GM18520 (cell line): ENCODE results near the gene RBM33.
"Not testable (repeated sequence)": the region's sequence is repeated elsewhere in the genome, so short reads cannot be mapped to it uniquely, and the experiment has no call there.

ENCODE experiments used
- ATAC-seq: cut with Tn5 transposase; IDR thresholded peaks from one replicate; pipeline ENCODE4 v1.9.1; 2021; ENCODE audit not compliant: unreplicated experiment

The RBM33 gene

GRCh38 chr7:155685791-155686160 lies 41.3 kb downstream of the RBM33 start:
- ATAC-seq = no peak

GRCh38 chr7:155686620-155687324 lies 42.3 kb downstream of the RBM33 start:
- ATAC-seq = not testable (repeated sequence)

- ATAC-seq = not testable (repeated sequence)
Measured at GRCh38 chr7:155688237-155688636, 43.8 kb downstream of the RBM33 start.

GRCh38 chr7:155690655-155691054 lies 46.2 kb downstream of the RBM33 start:
- not testable (repeated sequence) for ATAC-seq

- ATAC-seq = no peak
Measured at GRCh38 chr7:155692317-155692716, 47.9 kb downstream of the RBM33 start.

- no peak for ATAC-seq
Measured at GRCh38 chr7:155693826-155694225, 49.4 kb downstream of the RBM33 start.

- no peak for ATAC-seq
Measured at GRCh38 chr7:155694851-155695250, 50.4 kb downstream of the RBM33 start.

GRCh38 chr7:155696747-155697146 lies 52.3 kb downstream of the RBM33 start:
- no peak for ATAC-seq

- ATAC-seq = no peak
Measured at GRCh38 chr7:155698633-155699032, 54.2 kb downstream of the RBM33 start.

GRCh38 chr7:155699180-155699579 lies 54.7 kb downstream of the RBM33 start:
- no peak for ATAC-seq

GRCh38 chr7:155700847-155701246 lies 56.4 kb downstream of the RBM33 start:
- ATAC-seq = no peak

GRCh38 chr7:155701972-155702544 lies 57.6 kb downstream of the RBM33 start:
- ATAC-seq = no peak

- ATAC-seq = no peak
Measured at GRCh38 chr7:155702616-155703015, 58.2 kb downstream of the RBM33 start.

- no peak for ATAC-seq
Measured at GRCh38 chr7:155705623-155706360, 61.3 kb downstream of the RBM33 start.

- no peak for ATAC-seq
Measured at GRCh38 chr7:155706376-155706775, 61.9 kb downstream of the RBM33 start.

- ATAC-seq = no peak
Measured at GRCh38 chr7:155709453-155709852, 65.0 kb downstream of the RBM33 start.

GRCh38 chr7:155710031-155710430 lies 65.6 kb downstream of the RBM33 start:
- ATAC-seq = no peak

GRCh38 chr7:155710530-155710929 lies 66.1 kb downstream of the RBM33 start:
- ATAC-seq = no peak

- no peak for ATAC-seq
Measured at GRCh38 chr7:155711081-155711480, 66.6 kb downstream of the RBM33 start.

GRCh38 chr7:155713384-155713783 lies 68.9 kb downstream of the RBM33 start:
- ATAC-seq = no peak

- no peak for ATAC-seq
Measured at GRCh38 chr7:155714702-155715101, 70.2 kb downstream of the RBM33 start.

GRCh38 chr7:155715111-155715805 lies 70.8 kb downstream of the RBM33 start:
- ATAC-seq = no peak
